Hematopoietic multipotent progenitor cell treated with erythropoietin and hydrocortisone succinate and interleukin-3 and kit ligand, for 15 days (in vitro differentiated cells): ENCODE data around the gene RHPN2.
A peak's percentile ranks its signal among the peaks of the same experiment; 100 is the strongest.

Experiments
- DNase-seq: peaks from one replicate; pipeline ENCODE4 v3.0.0-alpha.2; 2015; ENCODE audit warnings: low spot score

RHPN2 gene

DNA sequence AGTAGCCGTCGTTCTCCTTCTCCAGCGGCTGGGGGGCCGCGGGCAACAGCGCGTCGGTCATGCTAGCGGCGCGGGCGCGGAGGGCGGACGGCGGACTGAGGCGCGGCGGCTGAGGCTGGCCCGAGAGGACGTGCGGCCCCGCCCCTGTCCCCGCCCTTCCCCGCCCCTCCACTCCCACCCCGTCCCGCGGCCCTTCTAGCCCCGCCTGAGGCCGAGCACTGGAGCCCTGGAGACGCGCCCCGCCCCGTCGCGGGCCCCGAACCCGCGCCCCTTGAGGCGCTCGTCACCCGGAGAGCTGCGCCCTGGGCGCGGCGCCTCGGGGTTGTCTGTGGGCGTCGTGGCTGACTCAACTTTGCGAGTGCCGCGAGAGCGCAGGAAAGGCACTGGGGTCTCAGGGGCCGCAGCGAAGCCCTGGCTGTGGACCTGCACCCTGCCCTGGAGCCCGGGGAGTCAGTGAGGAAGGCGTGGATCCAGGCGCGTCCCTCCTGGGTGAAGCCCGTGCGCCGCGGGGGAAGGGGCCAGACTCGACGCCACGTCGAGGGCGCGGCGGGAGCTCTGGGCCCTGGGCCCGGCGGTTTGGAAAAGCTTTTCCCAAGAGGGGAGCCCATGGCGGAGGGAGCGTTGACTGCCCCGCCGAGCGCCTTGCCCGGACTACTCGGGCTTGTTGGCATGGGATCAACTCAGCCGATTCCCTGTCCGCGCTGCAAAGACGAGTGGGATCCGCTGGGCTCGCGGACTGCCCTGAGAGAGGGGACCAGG, at the start of gene RHPN2:
Gene RHPN2 (minus strand): TSS at position 97 of the 759 bp plus-strand sequence. CDS start 36 bp downstream, at position 61.
- peak; percentile 17 for DNase-seq

DNA sequence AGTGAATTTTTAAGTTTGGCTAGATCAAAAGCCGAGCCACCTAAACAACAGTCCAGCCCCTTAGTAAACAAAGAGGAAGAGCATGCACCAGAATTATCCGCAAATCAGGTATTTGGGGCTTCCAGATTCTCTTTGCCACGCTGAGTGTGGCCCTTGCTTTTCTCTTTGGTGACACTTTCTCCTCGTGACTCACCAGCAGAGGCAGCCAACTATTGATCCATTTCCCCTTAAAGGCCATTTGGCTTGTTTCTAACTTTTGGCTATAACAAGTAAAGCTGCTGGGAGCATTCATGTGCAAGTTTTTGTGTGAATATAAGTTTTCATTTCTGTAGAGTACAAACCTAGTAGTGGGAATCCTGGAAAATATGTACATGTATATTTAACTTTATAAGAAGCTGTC, 49.6 kb upstream of the RHPN2 start:
- no peak for DNase-seq

GRCh38 chr19:33111587-33111986, 46.9 kb upstream of the RHPN2 start:
- no peak for DNase-seq

GRCh38 chr19:33110137-33110910, 45.6 kb upstream of the RHPN2 start:
- no peak for DNase-seq

DNA sequence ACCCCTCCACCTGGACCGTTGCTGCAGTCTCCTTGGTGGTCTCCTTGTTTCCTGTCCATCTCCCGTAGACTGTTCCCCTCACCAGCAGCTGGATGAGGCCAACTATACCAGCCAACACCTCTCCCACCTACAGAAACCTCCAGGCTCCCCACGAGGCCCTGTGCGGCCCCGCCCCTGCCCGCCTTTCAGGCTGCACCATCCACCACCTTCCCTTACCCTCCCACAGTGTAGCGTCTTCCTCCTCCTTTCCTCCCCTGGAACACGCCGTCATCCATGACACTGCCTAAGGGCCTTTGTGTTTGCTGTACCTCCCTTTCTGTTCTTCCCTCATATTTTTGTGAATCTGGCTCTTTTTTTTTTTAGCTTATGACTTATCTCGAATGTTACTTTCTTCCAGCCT, 43.5 kb upstream of the RHPN2 start:
- DNase-seq: no peak

- DNase-seq: no peak
These were observed 38.2 kb upstream of the RHPN2 start for GRCh38 chr19:33102893-33103292.

GRCh38 chr19:33100894-33101644, 36.4 kb upstream of the RHPN2 start:
- no peak for DNase-seq

- no peak for DNase-seq
These were observed 33.4 kb upstream of the RHPN2 start for GRCh38 chr19:33098055-33098534.

DNA sequence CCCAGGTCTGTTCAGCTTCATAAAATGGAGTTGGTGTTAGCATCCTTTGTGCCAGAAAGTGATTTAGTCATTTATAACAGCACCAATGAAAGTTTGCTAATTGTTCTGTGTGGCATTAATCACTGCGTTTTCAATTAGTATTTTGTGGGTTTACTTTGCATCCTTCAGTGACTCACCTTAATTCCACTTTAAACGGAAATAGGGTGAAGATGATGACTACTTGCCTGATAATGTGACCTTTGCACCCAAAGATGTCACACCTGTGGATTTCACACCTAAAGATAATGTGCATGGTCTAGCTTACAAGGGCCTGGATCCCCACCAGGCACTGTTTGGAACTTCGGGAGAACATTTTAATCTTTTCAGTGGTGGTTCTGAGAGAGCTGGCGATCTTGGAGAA, 31.3 kb upstream of the RHPN2 start:
- no peak for DNase-seq

DNA sequence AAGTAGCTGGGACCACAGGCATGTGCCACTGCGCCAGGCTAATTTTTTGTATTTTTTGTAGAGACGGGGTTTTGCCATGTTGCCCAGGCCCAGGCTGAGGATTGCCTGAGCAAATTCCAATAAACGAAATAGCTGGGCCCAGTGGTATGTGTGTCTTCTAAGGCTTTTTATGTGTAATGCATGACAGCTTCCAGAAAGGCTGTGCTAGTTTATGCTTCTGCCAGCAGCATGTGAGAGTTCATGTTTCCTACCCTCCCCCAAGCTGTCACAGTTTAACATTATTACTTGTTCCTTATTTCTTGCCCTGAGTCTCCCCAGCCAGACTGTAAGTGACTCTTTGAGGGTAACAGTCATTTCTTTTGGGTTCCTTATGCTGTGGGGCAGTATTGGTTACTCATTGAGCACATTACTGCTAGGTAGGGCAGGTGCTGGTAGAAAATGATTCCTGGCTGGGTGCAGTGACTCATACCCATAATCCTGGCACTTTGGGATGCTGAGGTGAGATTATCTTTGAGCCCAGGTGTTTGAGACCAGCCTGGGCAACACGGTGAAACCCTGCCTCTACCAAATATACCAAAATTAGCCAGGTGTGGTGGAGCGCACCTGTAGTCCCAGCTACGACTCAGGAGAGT, 29.9 kb upstream of the RHPN2 start:
- no peak for DNase-seq

DNA sequence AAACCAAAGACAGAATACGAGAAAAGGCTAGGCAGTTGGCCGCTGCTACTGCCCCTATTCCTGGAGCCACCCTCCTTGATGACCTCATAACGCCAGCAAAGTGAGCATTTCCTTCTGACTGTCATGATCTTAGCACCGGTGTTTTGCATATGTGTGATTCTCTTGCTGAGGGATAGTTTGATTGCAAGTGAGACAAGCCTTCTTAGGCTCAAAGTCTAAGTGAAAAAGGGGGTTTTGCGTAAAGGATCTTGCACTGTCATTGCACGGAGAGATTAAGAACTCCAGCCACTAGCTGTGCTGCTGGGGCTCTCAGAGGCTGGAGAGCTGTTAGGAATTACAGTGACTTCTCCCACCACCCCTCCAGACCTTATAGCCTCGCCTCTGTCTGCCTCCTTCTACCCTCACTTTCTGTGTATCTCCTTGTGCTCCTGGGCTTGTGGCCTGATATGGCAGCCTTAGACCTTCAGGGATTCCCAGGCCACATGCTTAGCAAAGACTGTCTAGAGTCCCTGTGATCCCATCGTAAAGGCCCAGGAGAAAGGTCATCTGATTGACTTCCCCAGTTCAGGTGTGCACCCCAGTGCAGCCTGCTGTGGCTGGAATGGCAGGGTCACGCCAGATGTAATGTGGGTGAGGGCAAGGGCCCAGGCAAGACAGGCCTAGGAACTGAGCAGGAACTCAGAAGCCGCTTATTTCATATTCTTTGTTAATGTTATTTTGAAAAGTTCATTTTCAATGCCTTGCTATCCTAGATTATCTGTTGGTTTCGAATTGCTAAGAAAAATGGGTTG, 28.9 kb upstream of the RHPN2 start:
- no peak for DNase-seq

DNA sequence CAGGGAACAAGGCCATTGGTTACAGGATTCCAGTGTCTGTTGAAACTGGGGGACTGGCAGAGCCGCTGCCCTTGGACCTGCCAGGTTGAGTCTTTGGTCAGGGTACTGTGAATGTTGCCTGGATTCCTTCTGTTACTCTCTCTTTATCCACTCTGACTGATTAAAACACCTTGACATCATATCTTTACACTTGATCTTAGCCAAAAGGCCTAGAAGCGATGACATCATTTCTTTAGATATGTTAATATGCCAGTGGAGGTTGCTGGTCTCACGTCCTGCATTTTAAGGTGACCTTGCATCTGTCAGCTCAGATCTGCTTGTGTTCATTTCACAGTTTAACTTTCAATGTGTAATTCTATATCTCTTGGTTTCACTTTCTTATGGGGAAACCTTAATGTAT, 25.5 kb upstream of the RHPN2 start:
- no peak for DNase-seq

DNA sequence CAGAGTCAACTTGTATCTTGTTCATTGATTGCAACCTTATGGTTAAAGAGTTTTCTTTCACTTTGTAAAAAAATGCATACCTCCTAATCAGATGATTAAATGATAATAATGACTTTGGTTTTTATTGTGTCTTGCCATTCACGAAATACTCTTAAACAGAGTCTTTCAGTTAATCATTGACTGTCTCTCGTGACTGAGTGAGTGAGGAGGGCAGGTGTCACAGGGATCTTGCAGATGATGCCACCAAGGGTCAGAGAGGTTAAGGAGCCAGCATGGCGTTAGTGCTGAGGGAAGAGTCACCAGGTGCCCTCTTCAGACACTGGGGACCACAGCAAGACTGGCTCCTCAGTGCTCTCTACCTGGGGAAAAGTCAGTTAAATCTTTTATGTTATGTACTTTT, 24.3 kb upstream of the RHPN2 start:
- DNase-seq: no peak

DNA sequence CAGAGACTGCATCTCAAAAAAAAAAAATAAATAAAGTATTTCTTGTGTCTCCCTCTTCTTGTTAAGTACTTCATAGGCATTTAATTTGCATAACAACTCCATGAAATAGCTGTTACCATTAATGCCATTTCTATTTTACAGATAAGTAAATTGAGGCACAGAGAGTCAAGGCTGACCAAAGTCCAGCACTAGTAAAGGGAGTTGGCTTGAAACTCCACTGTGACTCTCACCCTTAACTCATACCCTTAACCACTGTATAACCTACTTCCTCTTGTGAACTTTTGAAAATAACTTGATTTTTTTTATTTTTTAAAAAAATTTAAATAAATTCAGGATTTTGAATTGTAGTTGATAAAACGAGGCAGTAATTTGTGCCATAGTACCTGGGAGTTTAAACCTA, 22.3 kb upstream of the RHPN2 start:
- DNase-seq: no peak

DNA sequence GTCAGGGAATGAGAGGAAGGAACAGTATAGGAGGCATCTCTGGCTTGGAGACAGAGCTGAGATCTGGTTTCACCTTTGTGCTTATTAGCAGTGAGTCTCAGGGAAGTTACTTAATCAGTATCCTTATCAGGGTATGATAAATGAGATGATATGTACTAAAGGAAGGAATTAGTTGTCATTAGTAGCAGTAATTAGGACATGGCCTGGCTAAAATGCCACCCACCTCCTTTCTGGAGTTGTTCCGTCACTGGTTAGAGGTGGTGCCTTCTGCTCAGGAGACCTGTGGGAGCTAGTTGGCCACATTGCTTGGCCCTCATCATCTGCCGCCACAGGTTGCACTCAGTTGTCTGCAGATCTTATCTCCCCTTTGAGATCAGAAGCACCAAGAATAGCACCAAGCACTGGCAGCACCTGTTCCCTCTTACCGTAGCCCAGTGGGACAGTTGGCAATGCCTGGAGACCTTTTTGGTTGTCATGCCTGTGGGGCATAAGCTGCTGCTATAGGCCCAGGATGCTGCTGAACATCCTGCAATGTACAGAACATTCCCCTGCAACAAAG, 21.0 kb upstream of the RHPN2 start:
- no peak for DNase-seq

GRCh38 chr19:33080761-33081681, 16.3 kb upstream of the RHPN2 start, which contains the start of gene GPATCH1:
GPATCH1 (plus strand) TSS chr19:33081181; CDS start chr19:33081194, 13 bp downstream.
- DNase-seq: peak; percentile 82

- no peak for DNase-seq
These were observed 10.8 kb upstream of the RHPN2 start for GRCh38 chr19:33075519-33075918.

DNA sequence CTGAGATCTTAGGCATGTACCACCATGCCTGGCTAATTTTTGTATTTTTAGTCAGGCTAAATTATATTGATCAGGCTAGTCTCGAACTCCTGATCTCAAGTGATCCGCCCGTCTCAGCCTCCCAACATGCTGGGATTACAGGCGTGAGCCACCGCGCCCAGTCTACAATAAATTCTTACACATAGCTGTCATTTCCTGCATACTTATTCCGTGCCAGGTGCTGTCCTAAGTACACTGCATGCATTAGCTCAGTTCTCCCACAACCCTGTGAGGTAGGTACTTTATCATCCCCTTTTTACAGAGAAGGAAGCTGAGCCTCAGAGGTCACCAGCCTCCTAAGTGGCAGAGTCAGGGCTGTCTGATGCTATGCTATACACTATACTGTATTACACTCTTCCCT, 7.2 kb upstream of the RHPN2 start:
- no peak for DNase-seq

DNA sequence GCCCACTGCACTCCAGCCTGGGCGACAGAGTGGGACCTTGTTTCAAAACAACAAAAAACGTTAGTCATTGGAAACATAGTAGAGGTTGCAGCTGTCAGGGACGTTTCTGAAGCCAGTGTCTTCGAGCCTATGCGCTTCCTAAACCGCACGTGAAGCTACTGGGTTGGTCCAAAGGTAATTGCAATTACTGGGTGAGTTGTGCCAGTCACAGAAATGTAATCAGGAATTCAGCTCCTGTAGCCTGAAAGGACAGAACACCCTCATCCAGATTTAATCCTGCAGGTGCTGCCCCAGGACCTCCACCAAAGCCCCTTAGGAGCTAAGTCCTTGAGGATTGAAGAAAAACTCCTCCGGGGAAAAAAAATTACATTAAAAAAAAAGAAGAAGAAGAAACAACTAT, 2.4 kb upstream of the RHPN2 start:
- DNase-seq: no peak

DNA sequence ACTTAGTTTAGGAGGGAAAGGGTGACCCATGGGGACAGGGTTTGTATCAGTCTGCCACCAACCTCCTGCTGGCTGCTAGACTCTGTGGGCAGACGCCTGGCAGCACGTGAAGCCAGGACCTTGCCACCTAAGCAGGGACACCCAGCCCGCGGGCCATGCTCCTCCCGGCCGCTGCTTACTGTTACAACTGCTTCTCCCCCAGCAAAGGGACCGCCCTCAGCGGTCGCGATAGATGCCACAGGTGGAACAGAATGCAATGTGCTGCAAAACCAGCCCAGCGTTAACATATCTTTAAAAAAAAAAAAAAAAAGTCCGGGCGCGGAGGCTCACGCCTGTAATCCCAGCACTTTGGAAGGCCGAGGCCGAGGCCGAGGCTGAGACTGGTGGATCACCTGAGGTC, 1.9 kb upstream of the RHPN2 start:
- DNase-seq: no peak
